Suprapubic skin (tissue), 4 donors: ENCODE results near the gene PIWIL4. TPM values are rescaled to one million over a fixed set of nuclear protein-coding genes. Genes with fewer than 3 reads are reported as not detected.
"Not testable (repeated sequence)": the region's sequence is repeated elsewhere in the genome, so short reads cannot be mapped to it uniquely, and the experiment has no call there.

Source experiments
- DNase-seq, 2 donors: peaks; one replicate each; pipeline ENCODE4 v3.0.0-alpha.2; 2019; ENCODE audit warnings: low spot score in 2 of 2
- H3K27ac ChIP-seq: fragments of 200-600 bp; sonication (generic); one replicate; pipeline ENCODE4 v1.5.1; 2019
- H3K27me3 ChIP-seq: fragments of 200-600 bp; sonication (generic); one replicate; pipeline ENCODE4 v1.5.1; 2019
- H3K36me3 ChIP-seq: fragments of 200-600 bp; sonication (generic); one replicate; pipeline ENCODE4 v1.5.1; 2019
- H3K4me1 ChIP-seq: fragments of 200-600 bp; sonication (generic); one replicate; pipeline ENCODE4 v1.5.1; 2019
- H3K4me3 ChIP-seq: fragments of 200-600 bp; sonication (generic); one replicate; pipeline ENCODE4 v1.5.1; 2019; ENCODE audit warnings: mild to moderate bottlenecking
- H3K9me3 ChIP-seq: fragments of 200-600 bp; sonication (generic); one replicate; pipeline ENCODE4 v1.5.1; 2019
- EP300 ChIP-seq: sonication (generic); formaldehyde crosslinking; IDR thresholded peaks from one replicate; pipeline ENCODE4 v1.6.1; 2017; ENCODE audit warnings: antibody characterized with exemption
- POLR2A ChIP-seq, 2 donors: fragments of 450-650 bp; IDR thresholded peaks; one replicate each; pipeline ENCODE4 v1.6.1; 2017; ENCODE audit warnings: antibody characterized with exemption in 2 of 2, mild to moderate bottlenecking in 2 of 2, moderate library complexity in 2 of 2
- POLR2AphosphoS5 ChIP-seq, 3 donors: sonication (generic); formaldehyde crosslinking; IDR thresholded peaks; one replicate each; pipeline ENCODE4 v1.6.1; 2017; ENCODE audit warnings: antibody characterized with exemption in 3 of 3
- WGBS: methylation state at CpG from one replicate; pipeline ENCODE4 v1.1.5; 2018; 5-methylcytosine and 5-hydroxymethylcytosine counted together
- total RNA-seq, 4 donors: library from RNA; depleted of rRNA; stranded (reverse); fragments of >200 nt; gene quantifications; one replicate each; pipeline ENCODE4 v1.1.0, GENCODE V29; 2016
- TF ChIP-seq, protein P1 (sequence below), 2 donors: fragments of 200-600 bp in 1 of 2; fragments of 450-650 bp in 1 of 2; sonication (generic) in 1 of 2; IDR thresholded peaks; one replicate each; pipeline ENCODE4 v1.5.1; 2016 to 2019; ENCODE audit warnings: antibody characterized with exemption in 2 of 2, mild to moderate bottlenecking in 1 of 2, moderate library complexity in 1 of 2

Gene PIWIL4
- total RNA-seq, 4 donors from 2014 or later: 0.91 to 2.5 (median 1.8) TPM

DNA sequence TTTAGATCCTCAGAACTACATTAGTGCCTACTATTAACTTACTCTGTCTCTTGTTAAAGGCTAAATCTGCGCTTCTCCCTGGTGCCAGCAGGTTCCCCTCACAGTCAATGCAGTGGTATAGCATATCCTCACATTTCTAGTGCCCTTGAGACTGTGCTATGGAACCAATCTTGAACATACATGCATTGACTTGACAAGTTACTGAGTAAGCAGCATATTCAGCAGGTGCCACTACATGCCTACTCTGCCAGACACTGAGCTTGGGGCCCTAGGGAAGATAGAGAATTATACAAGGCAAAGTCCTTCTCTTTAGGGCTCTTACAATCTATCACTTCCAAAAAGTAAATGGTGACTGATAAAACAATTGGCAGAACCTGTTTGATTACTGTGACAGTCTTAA is 20.3 kb upstream of the PIWIL4 start:
- no peak overlapping the region for H3K27ac ChIP-seq
- TF ChIP-seq, protein P1, sequence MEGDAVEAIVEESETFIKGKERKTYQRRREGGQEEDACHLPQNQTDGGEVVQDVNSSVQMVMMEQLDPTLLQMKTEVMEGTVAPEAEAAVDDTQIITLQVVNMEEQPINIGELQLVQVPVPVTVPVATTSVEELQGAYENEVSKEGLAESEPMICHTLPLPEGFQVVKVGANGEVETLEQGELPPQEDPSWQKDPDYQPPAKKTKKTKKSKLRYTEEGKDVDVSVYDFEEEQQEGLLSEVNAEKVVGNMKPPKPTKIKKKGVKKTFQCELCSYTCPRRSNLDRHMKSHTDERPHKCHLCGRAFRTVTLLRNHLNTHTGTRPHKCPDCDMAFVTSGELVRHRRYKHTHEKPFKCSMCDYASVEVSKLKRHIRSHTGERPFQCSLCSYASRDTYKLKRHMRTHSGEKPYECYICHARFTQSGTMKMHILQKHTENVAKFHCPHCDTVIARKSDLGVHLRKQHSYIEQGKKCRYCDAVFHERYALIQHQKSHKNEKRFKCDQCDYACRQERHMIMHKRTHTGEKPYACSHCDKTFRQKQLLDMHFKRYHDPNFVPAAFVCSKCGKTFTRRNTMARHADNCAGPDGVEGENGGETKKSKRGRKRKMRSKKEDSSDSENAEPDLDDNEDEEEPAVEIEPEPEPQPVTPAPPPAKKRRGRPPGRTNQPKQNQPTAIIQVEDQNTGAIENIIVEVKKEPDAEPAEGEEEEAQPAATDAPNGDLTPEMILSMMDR (IDR thresholded peaks at IDR 0.05): no peak
- no peak for TF ChIP-seq POLR2AphosphoS5 (IDR thresholded peaks at IDR 0.05)
- no peak for TF ChIP-seq POLR2A (IDR thresholded peaks at IDR 0.05)
- TF ChIP-seq EP300: no peak
- H3K4me3 ChIP-seq: peak overlapping the region; percentile 67
- no peaks in the 10 kb centered on the region for H3K27me3 ChIP-seq
- no peaks in the 10 kb centered on the region for H3K36me3 ChIP-seq
- H3K4me1 ChIP-seq: peaks cover 62% of the 10 kb centered on the region
- WGBS: 76% methylated on average over 1 of the region's 1 CpG
- no peaks in the 10 kb centered on the region for H3K9me3 ChIP-seq
- DNase-seq: no peak

DNA sequence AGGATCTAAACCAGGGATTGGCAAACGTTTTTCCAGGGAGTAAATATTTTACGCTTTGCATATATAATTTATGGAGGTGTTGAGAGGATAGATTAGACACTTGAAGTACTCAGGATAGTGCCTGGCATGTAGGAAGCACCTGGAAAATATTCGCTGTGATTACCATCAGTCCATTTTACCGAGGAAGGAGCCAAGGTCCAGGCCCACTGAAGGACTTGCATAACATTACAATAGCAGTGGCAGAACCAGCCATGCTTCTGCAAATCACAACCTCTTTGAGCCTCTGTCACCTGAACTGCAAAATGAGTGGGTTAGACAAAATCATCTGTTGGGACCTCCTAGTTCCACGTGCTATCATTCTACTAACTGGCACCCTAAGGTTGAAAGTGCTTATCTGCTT is 18.0 kb upstream of the PIWIL4 start:
- DNase-seq: no peak
- Histone ChIP-seq H3K27ac (no peak overlapping the region), H3K4me3 (no peak overlapping the region), H3K36me3 (no peaks in the 10 kb centered on the region), H3K4me1 (peaks cover 46% of the 10 kb centered on the region), H3K27me3 (no peaks in the 10 kb centered on the region), H3K9me3 (no peaks in the 10 kb centered on the region)
- TF ChIP-seq EP300 (no peak), POLR2A (IDR thresholded peaks at IDR 0.05) (no peak), POLR2AphosphoS5 (IDR thresholded peaks at IDR 0.05) (no peak)
- TF ChIP-seq, protein P1 (IDR thresholded peaks at IDR 0.05): no peak
- WGBS: 71% methylated on average over 5 of the region's 5 CpGs

DNA sequence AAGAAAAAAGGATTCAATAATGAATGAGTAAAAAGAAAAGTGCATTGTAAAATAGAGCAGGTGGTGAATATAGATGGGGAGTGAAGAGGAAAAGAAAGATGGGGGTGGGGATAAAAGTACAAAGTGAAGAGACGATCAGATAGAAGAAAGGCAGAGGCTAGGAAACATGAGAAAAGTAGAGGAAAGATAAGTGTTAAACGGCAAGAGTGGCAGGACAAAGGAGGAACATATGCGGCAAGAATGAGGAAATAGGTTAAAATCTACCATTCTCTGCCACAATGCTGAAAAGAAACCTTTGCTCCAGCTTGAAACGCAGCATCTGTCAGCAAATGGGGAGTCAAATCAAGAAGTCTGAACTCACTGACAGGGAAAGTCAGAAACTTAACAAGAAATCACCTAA is 16.7 kb upstream of the PIWIL4 start:
- peaks cover 33% of the 10 kb centered on the region for H3K4me1 ChIP-seq
- H3K9me3 ChIP-seq: no peaks in the 10 kb centered on the region
- no peak for DNase-seq
- 62% methylated on average over 4 of the region's 4 CpGs for WGBS
- no peak overlapping the region for H3K27ac ChIP-seq
- TF ChIP-seq, protein P1 (IDR thresholded peaks at IDR 0.05): no peak
- TF ChIP-seq EP300: no peak
- no peak for TF ChIP-seq POLR2AphosphoS5 (IDR thresholded peaks at IDR 0.05)
- no peak for TF ChIP-seq POLR2A (IDR thresholded peaks at IDR 0.05)
- H3K27me3 ChIP-seq: no peaks in the 10 kb centered on the region
- no peak overlapping the region for H3K4me3 ChIP-seq
- no peaks in the 10 kb centered on the region for H3K36me3 ChIP-seq

DNA sequence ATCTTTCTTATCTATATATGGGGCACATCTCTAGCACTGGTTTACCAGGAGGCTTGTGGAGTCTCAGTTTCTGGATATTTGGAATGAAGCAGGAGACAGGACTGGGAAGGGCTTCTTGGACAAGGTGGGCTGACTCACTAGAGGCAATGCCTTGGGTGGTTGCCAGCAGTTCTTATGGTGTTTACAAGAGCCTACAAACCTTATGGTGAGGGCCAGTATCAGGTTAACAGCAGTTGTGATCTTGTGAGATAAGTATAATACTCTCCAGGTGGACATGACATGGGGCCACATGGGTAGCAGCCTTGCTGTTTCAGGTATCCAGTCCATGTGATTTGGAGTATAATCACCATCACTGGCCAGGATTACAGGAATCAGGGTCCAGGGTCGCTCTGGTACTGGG is 13.2 kb upstream of the PIWIL4 start:
- TF ChIP-seq EP300 (no peak), POLR2A (IDR thresholded peaks at IDR 0.05) (no peak), POLR2AphosphoS5 (IDR thresholded peaks at IDR 0.05) (no peak)
- TF ChIP-seq, protein P1 (IDR thresholded peaks at IDR 0.05): no peak
- 100% methylated on average over 1 of the region's 1 CpG for WGBS

DNA sequence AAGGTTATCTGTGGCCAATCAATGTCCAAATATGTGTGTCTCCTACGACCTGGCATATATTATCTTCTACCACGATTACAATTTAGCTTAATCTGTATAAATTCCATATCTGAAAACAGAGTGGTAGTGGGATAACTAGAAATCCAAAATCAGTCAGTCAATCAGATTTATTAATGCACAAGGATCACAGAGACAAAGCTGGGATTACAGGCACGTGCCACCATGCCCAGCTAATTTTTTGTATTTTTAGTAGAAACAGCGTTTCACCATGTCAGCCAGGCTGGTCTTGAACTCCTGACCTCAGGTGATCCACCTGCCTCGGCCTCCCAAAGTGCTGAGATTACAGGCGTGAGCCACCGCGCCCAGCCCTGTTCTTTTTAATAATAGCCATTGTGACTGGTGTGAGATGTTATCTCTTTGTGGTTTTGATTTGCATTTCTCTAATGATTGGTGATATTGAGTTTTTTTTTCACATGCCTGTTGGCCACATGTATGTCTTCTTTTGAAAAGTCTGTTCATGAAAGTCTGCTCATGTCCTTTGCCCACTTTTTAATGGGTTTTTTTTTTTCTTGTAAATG is 11.3 kb upstream of the PIWIL4 start:
- 78% methylated on average over 8 of the region's 8 CpGs for WGBS

More for the DNA sequence above, 13.2 kb upstream of the PIWIL4 start:
- Histone ChIP-seq H3K27ac (no peak overlapping the region), H3K4me1 (peaks cover 8% of the 10 kb centered on the region), H3K27me3 (no peaks in the 10 kb centered on the region), H3K9me3 (no peaks in the 10 kb centered on the region), H3K36me3 (no peaks in the 10 kb centered on the region), H3K4me3 (no peak overlapping the region)
- DNase-seq: no peak

DNA sequence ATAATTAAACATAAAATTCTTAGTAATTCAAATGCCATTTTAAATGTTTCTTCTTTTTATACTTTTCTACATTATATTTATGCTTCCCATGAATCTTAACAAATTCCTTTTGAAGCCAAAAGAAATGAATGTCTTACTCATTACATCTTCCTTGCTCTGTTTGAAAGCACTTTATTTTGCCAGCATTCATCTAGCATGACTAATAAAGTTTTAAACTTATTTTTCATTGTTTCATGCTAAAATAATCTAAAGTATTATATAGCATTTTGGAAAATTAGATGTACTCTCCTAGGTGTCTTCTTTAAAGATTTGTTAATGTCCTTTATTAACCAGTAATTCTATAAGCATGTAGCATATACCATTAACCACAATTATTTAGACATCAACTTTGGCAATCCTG is 9.7 kb upstream of the PIWIL4 start:
- Histone ChIP-seq H3K9me3 (no peaks in the 10 kb centered on the region), H3K4me1 (peaks cover 5% of the 10 kb centered on the region), H3K36me3 (no peaks in the 10 kb centered on the region), H3K4me3 (no peak overlapping the region), H3K27ac (no peak overlapping the region), H3K27me3 (no peaks in the 10 kb centered on the region)
- no peak for DNase-seq
- TF ChIP-seq POLR2AphosphoS5 (IDR thresholded peaks at IDR 0.05) (no peak), POLR2A (IDR thresholded peaks at IDR 0.05) (no peak), EP300 (no peak)
- TF ChIP-seq, protein P1 (IDR thresholded peaks at IDR 0.05): no peak

More for the DNA sequence above, 11.3 kb upstream of the PIWIL4 start:
- H3K27ac ChIP-seq, DNase-seq, H3K9me3 ChIP-seq, H3K27me3 ChIP-seq, H3K4me1 ChIP-seq, H3K36me3 ChIP-seq, H3K4me3 ChIP-seq: not testable (repeated sequence)
